ENCODE measurements around the gene HYPK.

HYPK gene

GRCh38 chr15:43845421-43845820, 45.0 kb downstream of the HYPK start:
- no peak overlapping the region for H3K4me3 ChIP-seq (ENCODE audit: low read depth, low read length)

GRCh38 chr15:43851251-43851650, 50.9 kb downstream of the HYPK start:
- no peak overlapping the region for H3K4me3 ChIP-seq (ENCODE audit: low read depth, low read length)

GRCh38 chr15:43852607-43853006, 52.2 kb downstream of the HYPK start:
- no peak overlapping the region for H3K4me3 ChIP-seq (ENCODE audit: low read depth, low read length)
